ENCODE data around the gene PRR13. TPM values are rescaled to one million over a fixed set of nuclear protein-coding genes. Genes with fewer than 3 reads are reported as not detected.

Gene PRR13
- total RNA-seq, 2 experiments from 2014 or later, result 83.9 to 230 TPM

GRCh38 chr12:53482626-53483168 lies 41.2 kb downstream of the PRR13 start:
- intact Hi-C loops (cut with micrococcal nuclease; ENCODE audit: unreplicated experiment), result no loop called here
- BruUV-seq (replicated peaks), result no TSS peak
- H3K36me3 ChIP-seq (ENCODE audit: insufficient read depth, low read length), result peaks cover 99% of the 10 kb centered on the region

GRCh38 chr12:53483225-53483978 lies 41.9 kb downstream of the PRR13 start:
- intact Hi-C loops (cut with micrococcal nuclease; ENCODE audit: unreplicated experiment), result no loop called here

More at GRCh38 chr12:53482626-53483168, 41.2 kb downstream of the PRR13 start:
- ChIA-PET POLR2A (interaction anchor here (0.6 to 1.3 kb wide), 6 partner anchors 11 to 161 kb away, joined by 3 to 5 read pairs (median 4); partner anchors contain the start of genes AAAS and TARBP2), CTCF (ENCODE audit: unreplicated experiment) (interaction anchor here (1.1 kb wide), 1 partner anchor 22 kb away, joined by 3 read pairs; no protein-coding TSS in a partner anchor)
- DNase-seq (ENCODE audit: low spot score), result no peak
- no peak overlapping the region for H3K4me2 ChIP-seq (ENCODE audit: low read length)
- H3K79me2 ChIP-seq (ENCODE audit: insufficient read depth, low read depth, low read length), result peaks cover 5% of the 10 kb centered on the region; the same call in 1 of the 2 replicates
- no peaks in the 10 kb centered on the region for H3K9me2 ChIP-seq (ENCODE audit: insufficient read depth, low read length)
- peaks cover 4% of the 10 kb centered on the region; the same call in 1 of the 2 replicates for H4K20me1 ChIP-seq (ENCODE audit: insufficient read depth, low read length)
- no peaks in the 10 kb centered on the region for H3K9me3 ChIP-seq (ENCODE audit: low read length)
- H2AFZ ChIP-seq (ENCODE audit: low read length), result no peak overlapping the region
- no peaks in the 10 kb centered on the region for H3K4me1 ChIP-seq (ENCODE audit: insufficient read depth, low read length, poor library complexity, severe bottlenecking)
- H3K27ac ChIP-seq (ENCODE audit: low read depth, low read length, poor library complexity, severe bottlenecking), result no peak overlapping the region
- H3K4me3 ChIP-seq (ENCODE audit: low read depth, low read length, poor library complexity, severe bottlenecking), result no peak overlapping the region
- no peak for TF ChIP-seq EZH2phosphoT487 (IDR thresholded peaks at IDR 0.05; ENCODE audit: borderline replicate concordance, low read depth, low read length)
- TF ChIP-seq CTCF (conservative IDR thresholded peaks at IDR 0.05; ENCODE audit: low read length), result no peak

More at GRCh38 chr12:53483225-53483978, 41.9 kb downstream of the PRR13 start:
- ChIA-PET POLR2A (interaction anchor here (0.8 to 1.1 kb wide), 4 partner anchors 9 to 162 kb away, joined by 3 to 5 read pairs (median 4); partner anchors contain the start of genes AAAS and TARBP2), CTCF (ENCODE audit: unreplicated experiment) (no interaction called here)
- H4K20me1 ChIP-seq (ENCODE audit: insufficient read depth, low read length), result peaks cover 4% of the 10 kb centered on the region; the same call in 1 of the 2 replicates
- peaks cover 96% of the 10 kb centered on the region for H3K36me3 ChIP-seq (ENCODE audit: insufficient read depth, low read length)
- no peak for TF ChIP-seq CTCF (conservative IDR thresholded peaks at IDR 0.05; ENCODE audit: low read length)
- no peak for TF ChIP-seq EZH2phosphoT487 (IDR thresholded peaks at IDR 0.05; ENCODE audit: borderline replicate concordance, low read depth, low read length)
- BruUV-seq (replicated peaks), result no TSS peak
- no peak overlapping the region for H3K4me3 ChIP-seq (ENCODE audit: low read depth, low read length, poor library complexity, severe bottlenecking)
- H3K79me2 ChIP-seq (ENCODE audit: insufficient read depth, low read depth, low read length), result no peaks in the 10 kb centered on the region; the same call in 1 of the 2 replicates
- DNase-seq (ENCODE audit: low spot score), result no peak
- no peaks in the 10 kb centered on the region for H3K9me2 ChIP-seq (ENCODE audit: insufficient read depth, low read length)
- no peak overlapping the region for H2AFZ ChIP-seq (ENCODE audit: low read length)
- H3K4me1 ChIP-seq (ENCODE audit: insufficient read depth, low read length, poor library complexity, severe bottlenecking), result no peaks in the 10 kb centered on the region
- H3K4me2 ChIP-seq (ENCODE audit: low read length), result no peak overlapping the region
- H3K9me3 ChIP-seq (ENCODE audit: low read length), result no peaks in the 10 kb centered on the region
- H3K27ac ChIP-seq (ENCODE audit: low read depth, low read length, poor library complexity, severe bottlenecking), result no peak overlapping the region
